ENCODE measurements around the gene UPP2.

DNA sequence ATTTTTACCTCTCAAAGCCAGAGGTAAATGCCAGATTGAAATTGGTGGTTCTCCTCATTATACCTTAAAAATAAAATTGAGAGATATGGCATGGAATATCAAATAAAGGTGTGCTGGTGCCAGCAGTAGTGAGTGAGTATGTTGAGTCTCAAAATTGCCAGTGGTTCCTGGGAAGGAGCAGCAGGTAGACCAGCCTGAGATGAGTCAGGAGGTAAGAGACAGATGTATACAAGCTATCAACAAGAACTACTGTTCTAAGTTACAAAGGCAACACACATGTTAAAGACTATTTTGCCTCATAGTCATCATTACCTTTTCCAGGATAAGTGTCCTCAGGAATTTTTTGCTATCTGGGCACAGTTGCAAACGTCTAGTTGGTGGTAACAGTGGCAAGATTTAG is 1.3 kb upstream of the UPP2 start:
- TF ChIP-seq, protein P1, sequence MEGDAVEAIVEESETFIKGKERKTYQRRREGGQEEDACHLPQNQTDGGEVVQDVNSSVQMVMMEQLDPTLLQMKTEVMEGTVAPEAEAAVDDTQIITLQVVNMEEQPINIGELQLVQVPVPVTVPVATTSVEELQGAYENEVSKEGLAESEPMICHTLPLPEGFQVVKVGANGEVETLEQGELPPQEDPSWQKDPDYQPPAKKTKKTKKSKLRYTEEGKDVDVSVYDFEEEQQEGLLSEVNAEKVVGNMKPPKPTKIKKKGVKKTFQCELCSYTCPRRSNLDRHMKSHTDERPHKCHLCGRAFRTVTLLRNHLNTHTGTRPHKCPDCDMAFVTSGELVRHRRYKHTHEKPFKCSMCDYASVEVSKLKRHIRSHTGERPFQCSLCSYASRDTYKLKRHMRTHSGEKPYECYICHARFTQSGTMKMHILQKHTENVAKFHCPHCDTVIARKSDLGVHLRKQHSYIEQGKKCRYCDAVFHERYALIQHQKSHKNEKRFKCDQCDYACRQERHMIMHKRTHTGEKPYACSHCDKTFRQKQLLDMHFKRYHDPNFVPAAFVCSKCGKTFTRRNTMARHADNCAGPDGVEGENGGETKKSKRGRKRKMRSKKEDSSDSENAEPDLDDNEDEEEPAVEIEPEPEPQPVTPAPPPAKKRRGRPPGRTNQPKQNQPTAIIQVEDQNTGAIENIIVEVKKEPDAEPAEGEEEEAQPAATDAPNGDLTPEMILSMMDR (conservative IDR thresholded peaks at IDR 0.05; ENCODE audit: low read depth, low read length), result no peak
- TF ChIP-seq EZH2 (IDR thresholded peaks at IDR 0.05; ENCODE audit: low read length, unreplicated experiment), result no peak
- TF ChIP-seq EZH2phosphoT487 (IDR thresholded peaks at IDR 0.05; ENCODE audit: borderline replicate concordance, low read length), result no peak

Measured in PC-3 (cell line).